ENCODE data around the gene GJB2.

GJB2 gene

DNA sequence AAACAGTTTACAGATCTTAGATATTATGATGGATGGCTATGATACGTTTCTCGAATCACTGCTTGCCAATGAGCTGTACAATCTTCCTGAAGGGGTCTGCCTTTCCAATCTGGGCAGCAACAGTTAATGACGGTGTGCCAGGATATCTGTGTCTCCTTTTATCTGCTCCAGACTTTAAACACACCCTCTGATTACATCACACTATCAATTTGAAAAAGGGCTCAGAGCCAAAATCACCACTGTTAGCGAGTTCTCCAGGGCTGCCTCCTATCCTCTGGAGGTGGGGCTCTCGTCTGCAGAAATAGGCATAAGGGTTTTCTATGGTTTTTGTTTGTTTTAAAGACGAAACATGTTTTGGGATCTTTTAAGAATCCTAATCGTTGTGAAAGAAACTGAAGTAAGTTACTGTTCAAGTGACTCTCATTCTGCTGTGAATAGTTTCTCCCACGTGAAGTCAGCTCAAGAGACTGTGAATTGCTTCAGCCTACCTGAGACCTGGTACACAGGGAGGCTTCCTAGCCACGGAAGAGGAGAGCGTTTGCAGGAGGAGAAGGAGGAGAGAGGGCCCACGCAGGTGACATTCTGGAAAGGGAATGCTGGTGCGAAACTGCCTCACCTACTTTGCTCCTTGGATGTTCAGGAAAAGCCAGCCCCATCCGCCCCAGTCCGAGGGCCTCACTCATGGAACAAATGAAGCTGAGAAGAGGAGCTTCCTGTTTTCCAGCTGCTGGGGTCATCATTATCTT lies 16.7 kb downstream of the GJB2 start:
- Histone ChIP-seq H3K9me3 (replicated peaks; ENCODE audit: low read length) (no peaks in the 10 kb centered on the region), H3K4me1 (ENCODE audit: control insufficient read depth, insufficient read depth, low read length) (peaks cover 11% of the 10 kb centered on the region), H3K9ac (ENCODE audit: low read depth, low read length) (no peak overlapping the region), H3K4me2 (ENCODE audit: low read length) (no peak overlapping the region), H3K27me3 (ENCODE audit: control insufficient read depth, insufficient read depth, low read length) (peaks cover 64% of the 10 kb centered on the region), H3K36me3 (ENCODE audit: insufficient read depth, low read length) (no peaks in the 10 kb centered on the region), H3K4me3 (ENCODE audit: low read length) (no peak overlapping the region)

DNA sequence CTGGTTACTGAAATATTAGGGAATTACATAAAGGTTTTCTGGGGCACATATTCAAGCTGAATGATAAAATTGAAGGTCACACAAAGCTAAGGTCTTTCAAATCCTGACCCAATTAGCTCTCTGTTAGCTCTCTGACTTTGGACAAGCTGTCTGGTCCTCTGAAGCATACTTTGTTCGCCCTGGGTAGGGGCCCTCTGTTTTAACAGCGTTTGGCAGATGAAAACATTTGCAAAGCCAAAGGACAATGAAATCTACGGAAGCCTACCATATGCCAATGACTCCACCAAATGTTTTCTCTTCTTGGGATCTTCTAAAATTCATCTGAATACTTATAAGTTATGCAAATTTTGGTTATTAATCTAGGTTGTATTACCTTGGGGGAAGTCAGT lies 17.3 kb downstream of the GJB2 start:
- Histone ChIP-seq H3K36me3 (ENCODE audit: insufficient read depth, low read length) (no peaks in the 10 kb centered on the region), H3K9ac (ENCODE audit: low read depth, low read length) (no peak overlapping the region), H3K4me3 (ENCODE audit: low read length) (peak overlapping the region; percentile 40), H3K9me3 (replicated peaks; ENCODE audit: low read length) (no peaks in the 10 kb centered on the region), H3K4me1 (ENCODE audit: control insufficient read depth, insufficient read depth, low read length) (peaks cover 11% of the 10 kb centered on the region), H3K27me3 (ENCODE audit: control insufficient read depth, insufficient read depth, low read length) (peaks cover 68% of the 10 kb centered on the region), H3K4me2 (ENCODE audit: low read length) (peak overlapping the region; percentile 77)

DNA sequence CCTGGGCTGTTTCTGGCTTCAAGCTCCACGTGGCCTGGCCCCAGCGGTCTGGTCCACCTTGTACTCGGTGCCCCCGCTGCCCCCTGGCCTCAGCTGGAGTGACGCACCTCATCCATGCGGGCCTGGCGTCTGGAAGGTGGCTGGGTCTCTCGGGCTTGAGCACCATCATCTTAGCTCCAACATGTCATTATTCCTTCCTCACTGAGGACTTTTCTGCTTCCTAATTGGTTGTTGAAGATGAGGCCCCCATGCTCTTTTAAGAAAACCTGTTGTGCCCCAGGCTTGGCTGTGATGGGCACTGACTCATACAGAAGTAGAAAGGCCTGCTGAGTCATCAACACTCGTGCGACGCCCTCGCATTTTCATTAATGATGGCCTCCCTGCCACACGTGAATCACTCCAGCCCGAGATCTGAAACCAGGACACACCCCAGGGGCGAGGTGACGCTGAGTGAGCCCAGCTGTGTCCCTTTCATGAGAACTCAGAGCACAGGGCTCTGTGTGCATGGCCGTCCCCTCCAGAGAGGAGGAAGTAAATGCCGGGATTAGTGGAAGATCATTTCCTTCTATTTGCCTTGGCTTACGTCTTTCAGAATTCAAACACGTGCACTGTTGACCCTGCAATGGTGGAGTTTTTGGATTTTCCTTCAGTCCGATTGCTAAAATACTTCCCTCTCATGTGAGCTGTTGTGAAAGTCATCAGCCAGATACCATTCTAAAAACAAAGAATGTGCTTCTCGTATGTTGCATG lies 17.9 kb downstream of the GJB2 start:
- no peaks in the 10 kb centered on the region for H3K9me3 ChIP-seq (replicated peaks; ENCODE audit: low read length)
- no peaks in the 10 kb centered on the region for H3K36me3 ChIP-seq (ENCODE audit: insufficient read depth, low read length)
- H3K9ac ChIP-seq (ENCODE audit: low read depth, low read length) = no peak overlapping the region
- peaks cover 11% of the 10 kb centered on the region for H3K4me1 ChIP-seq (ENCODE audit: control insufficient read depth, insufficient read depth, low read length)
- H3K4me3 ChIP-seq (ENCODE audit: low read length) = peak overlapping the region; percentile 40
- peaks cover 68% of the 10 kb centered on the region for H3K27me3 ChIP-seq (ENCODE audit: control insufficient read depth, insufficient read depth, low read length)
- H3K4me2 ChIP-seq (ENCODE audit: low read length) = peak overlapping the region; percentile 77

DNA sequence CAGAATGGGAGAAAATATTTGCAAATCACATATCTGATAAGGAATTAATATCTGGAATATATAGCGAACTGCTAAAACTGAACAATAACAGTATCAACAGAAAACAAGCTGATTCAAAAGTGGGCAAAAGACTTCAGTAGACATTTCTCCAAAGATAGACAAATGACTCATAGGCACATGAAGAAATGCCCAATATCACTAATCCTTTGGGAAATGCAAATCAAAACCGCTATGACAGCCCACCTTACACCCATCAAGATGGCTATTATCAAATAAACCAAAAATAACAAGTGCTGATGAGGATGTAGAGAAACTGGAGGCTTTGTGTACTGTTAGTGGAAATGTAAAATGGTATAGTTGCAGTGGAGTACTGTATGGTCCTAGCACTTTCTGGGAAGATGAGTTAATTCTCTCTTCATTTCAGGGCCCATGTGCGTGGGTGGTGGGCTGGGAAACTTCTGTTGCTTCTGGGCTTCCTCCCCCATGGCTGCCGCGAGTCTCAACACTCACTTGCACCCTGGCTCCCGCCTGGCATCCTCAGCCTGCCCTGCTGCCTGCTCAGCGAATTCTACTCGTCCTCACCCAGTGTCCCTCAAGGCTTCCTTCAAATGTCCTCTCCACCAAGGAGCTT lies 19.5 kb downstream of the GJB2 start:
- H3K9ac ChIP-seq (ENCODE audit: low read depth, low read length) = no peak overlapping the region
- no peaks in the 10 kb centered on the region for H3K36me3 ChIP-seq (ENCODE audit: insufficient read depth, low read length)
- H3K4me1 ChIP-seq (ENCODE audit: control insufficient read depth, insufficient read depth, low read length) = peaks cover 11% of the 10 kb centered on the region
- H3K4me3 ChIP-seq (ENCODE audit: low read length) = no peak overlapping the region
- no peak overlapping the region for H3K4me2 ChIP-seq (ENCODE audit: low read length)
- H3K27me3 ChIP-seq (ENCODE audit: control insufficient read depth, insufficient read depth, low read length) = peaks cover 66% of the 10 kb centered on the region
- no peaks in the 10 kb centered on the region for H3K9me3 ChIP-seq (replicated peaks; ENCODE audit: low read length)

DNA sequence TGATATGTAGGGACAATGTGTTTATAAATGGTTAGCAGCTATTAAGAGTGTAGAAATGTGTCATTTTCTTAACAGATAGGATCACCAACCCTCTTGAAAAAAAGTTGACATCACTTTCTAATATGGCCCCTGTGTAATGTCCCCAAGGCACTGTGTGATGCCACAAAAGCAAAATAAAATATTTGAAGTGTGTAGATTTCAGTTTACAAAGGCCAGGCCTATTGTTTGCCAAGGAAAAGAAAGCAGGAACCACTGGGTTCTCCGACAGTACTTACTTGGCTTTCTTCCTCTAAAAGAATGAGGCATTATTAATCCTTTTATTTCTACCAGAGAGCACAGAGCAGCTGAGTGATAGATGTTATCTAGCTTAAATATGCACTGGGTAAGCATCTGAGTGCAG lies 21.4 kb downstream of the GJB2 start:
- Histone ChIP-seq H3K27me3 (ENCODE audit: control insufficient read depth, insufficient read depth, low read length) (peaks cover 66% of the 10 kb centered on the region), H3K36me3 (ENCODE audit: insufficient read depth, low read length) (no peaks in the 10 kb centered on the region), H3K9me3 (replicated peaks; ENCODE audit: low read length) (no peaks in the 10 kb centered on the region), H3K4me3 (ENCODE audit: low read length) (no peak overlapping the region), H3K4me1 (ENCODE audit: control insufficient read depth, insufficient read depth, low read length) (peaks cover 11% of the 10 kb centered on the region), H3K4me2 (ENCODE audit: low read length) (no peak overlapping the region), H3K9ac (ENCODE audit: low read depth, low read length) (no peak overlapping the region)

DNA sequence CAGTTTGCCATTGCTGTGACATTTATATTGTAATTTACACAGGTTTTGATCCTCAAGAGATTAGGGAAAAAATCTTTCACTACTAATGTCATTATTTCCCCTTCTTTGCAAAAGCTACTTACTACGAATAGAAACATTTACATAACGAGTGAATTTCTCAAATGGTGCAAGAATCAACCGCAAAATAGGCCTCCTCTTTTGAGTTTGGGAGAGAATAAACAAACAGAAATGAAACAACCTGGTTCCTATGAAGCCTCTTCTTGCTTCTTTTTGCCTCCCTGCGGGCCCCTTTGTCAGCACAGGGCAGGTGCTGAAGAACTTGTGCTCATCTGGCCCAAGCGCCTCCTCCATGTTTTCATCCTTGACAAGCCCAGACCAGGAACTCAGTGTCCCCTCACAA lies 21.8 kb downstream of the GJB2 start:
- Histone ChIP-seq H3K4me1 (ENCODE audit: control insufficient read depth, insufficient read depth, low read length) (peaks cover 11% of the 10 kb centered on the region), H3K4me3 (ENCODE audit: low read length) (no peak overlapping the region), H3K27me3 (ENCODE audit: control insufficient read depth, insufficient read depth, low read length) (peaks cover 65% of the 10 kb centered on the region), H3K9ac (ENCODE audit: low read depth, low read length) (no peak overlapping the region), H3K36me3 (ENCODE audit: insufficient read depth, low read length) (no peaks in the 10 kb centered on the region), H3K9me3 (replicated peaks; ENCODE audit: low read length) (no peaks in the 10 kb centered on the region), H3K4me2 (ENCODE audit: low read length) (no peak overlapping the region)

DNA sequence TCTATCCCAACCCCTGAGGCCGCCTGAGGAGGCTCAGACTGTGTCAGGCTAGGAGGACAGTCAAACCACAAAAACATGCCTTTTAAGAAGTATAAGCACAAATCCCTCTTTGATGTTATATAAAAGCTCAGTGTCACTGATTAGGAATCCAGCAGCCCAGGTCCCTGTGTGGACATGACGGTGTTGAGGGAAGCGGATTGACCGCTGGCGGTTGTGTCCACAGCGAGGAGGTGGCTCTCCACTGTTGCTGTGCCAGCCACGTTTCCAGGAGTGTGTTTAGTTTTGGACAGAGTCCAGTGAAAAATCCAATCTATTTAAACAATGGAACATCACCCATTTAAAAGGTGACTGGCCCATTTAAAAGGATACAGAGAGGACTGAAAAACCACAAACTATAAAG lies 24.3 kb downstream of the GJB2 start:
- no peak overlapping the region for H3K4me2 ChIP-seq (ENCODE audit: low read length)
- no peak overlapping the region for H3K9ac ChIP-seq (ENCODE audit: low read depth, low read length)

DNA sequence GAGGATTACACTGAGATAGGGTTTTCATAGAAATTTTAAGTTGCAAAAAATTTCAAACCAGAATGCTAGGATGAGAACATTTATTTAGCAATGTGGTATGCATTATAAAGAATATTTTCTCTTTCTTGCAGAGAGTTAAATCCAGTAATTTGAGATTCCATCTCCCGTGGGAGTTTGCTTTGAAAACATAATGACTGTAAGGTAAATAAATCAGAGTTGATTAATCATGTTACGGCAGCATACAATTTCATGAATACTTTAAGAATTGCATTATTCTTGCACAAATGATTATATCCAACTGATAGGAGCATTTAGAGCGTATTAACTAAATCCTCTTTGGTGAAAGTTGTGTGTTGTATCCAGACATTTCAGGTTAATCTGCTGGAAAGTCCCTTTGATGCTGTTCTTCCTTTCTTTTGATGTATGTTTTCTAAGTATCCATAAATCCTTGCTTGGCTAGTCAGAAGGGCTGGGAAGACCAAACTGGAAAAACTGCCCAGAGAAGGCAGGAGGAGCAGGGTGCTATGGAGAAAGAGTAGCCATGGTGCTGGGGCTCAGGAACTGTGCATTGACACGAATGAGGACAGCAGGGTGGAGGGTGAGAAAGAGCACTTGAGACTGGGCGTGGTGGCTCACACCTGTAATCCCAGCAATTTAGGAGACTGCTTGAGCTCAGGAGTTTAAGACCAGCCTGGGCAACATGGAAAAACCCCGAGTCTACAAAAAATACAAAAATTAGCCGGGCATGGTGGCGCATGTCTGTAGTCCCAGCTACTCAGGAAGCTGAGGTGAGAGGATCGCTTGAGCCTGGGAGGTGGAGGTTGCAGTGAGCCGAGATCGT lies 27.1 kb downstream of the GJB2 start:
- Histone ChIP-seq H3K9ac (ENCODE audit: low read depth, low read length) (no peak overlapping the region), H3K4me3 (ENCODE audit: low read length) (no peak overlapping the region), H3K27me3 (ENCODE audit: control insufficient read depth, insufficient read depth, low read length) (peaks cover 63% of the 10 kb centered on the region), H3K4me1 (ENCODE audit: control insufficient read depth, insufficient read depth, low read length) (peaks cover 13% of the 10 kb centered on the region), H3K4me2 (ENCODE audit: low read length) (no peak overlapping the region), H3K9me3 (replicated peaks; ENCODE audit: low read length) (no peaks in the 10 kb centered on the region), H3K36me3 (ENCODE audit: insufficient read depth, low read length) (no peaks in the 10 kb centered on the region)

More for the DNA sequence above, 24.3 kb downstream of the GJB2 start:
- peaks cover 4% of the 10 kb centered on the region for H3K4me1 ChIP-seq (ENCODE audit: control insufficient read depth, insufficient read depth, low read length)
- H3K4me3 ChIP-seq (ENCODE audit: low read length) = no peak overlapping the region
- no peaks in the 10 kb centered on the region for H3K9me3 ChIP-seq (replicated peaks; ENCODE audit: low read length)
- no peaks in the 10 kb centered on the region for H3K36me3 ChIP-seq (ENCODE audit: insufficient read depth, low read length)
- peaks cover 69% of the 10 kb centered on the region for H3K27me3 ChIP-seq (ENCODE audit: control insufficient read depth, insufficient read depth, low read length)

DNA sequence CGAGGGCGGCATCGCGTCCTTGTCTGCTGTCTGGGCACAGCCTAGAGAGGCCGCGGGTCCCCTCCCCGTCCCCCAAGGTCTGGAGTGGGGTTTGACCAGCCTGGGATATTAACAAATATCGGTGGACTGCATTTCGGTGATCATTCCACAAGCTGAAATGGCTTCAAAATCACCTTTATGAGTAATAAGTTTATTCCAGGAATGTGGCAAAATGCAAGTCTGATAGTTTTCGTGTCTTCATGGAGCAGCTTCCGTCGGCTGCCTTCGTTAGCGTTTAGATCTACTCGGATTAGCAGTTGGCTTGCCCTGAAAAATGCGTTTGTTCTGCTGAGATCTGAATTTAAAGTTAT lies 30.8 kb downstream of the GJB2 start:
- Histone ChIP-seq H3K4me2 (ENCODE audit: low read length) (no peak overlapping the region), H3K27me3 (ENCODE audit: control insufficient read depth, insufficient read depth, low read length) (peaks cover 65% of the 10 kb centered on the region), H3K9me3 (replicated peaks; ENCODE audit: low read length) (no peaks in the 10 kb centered on the region), H3K4me3 (ENCODE audit: low read length) (no peak overlapping the region), H3K4me1 (ENCODE audit: control insufficient read depth, insufficient read depth, low read length) (peaks cover 23% of the 10 kb centered on the region), H3K9ac (ENCODE audit: low read depth, low read length) (no peak overlapping the region), H3K36me3 (ENCODE audit: insufficient read depth, low read length) (no peaks in the 10 kb centered on the region)

DNA sequence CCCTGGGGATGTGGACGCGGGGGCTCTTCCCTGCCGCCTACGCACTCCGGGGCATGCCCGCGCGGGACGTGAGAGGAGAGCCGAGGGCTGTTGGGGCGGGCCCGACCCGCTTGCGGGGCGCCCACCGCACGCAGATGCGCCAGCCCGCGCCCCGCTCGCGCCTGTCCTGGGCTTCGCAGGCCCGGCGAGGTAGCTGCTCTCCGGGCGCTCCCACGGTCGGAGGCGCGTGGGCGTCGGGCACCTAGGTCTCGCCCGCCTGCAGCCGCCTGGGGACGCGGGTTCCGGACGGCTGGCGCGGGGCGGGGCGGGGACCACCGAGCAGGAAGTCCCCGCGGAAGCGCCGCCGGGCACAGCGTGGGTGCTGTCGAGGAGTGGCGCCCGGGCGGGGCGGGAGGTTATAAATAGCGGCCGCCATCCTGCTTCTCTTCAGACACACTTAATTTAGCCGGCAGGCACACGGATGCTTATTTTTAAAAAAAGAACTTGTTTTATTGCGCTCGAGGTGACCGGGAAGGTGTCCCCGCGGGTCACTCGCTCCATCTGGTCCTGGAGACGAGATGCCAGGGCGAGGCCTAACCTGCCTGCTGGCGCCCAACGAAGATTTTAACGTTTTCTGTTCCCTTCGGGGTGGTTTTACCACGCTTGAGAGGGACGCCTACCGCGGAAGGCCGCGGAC lies 31.3 kb downstream of the GJB2 start:
- peak overlapping the region; percentile 66 for H3K4me3 ChIP-seq (ENCODE audit: low read length)
- H3K9ac ChIP-seq (ENCODE audit: low read depth, low read length) = no peak overlapping the region
- peaks cover 23% of the 10 kb centered on the region for H3K4me1 ChIP-seq (ENCODE audit: control insufficient read depth, insufficient read depth, low read length)
- H3K36me3 ChIP-seq (ENCODE audit: insufficient read depth, low read length) = no peaks in the 10 kb centered on the region
- H3K4me2 ChIP-seq (ENCODE audit: low read length) = peak overlapping the region; percentile 89
- H3K27me3 ChIP-seq (ENCODE audit: control insufficient read depth, insufficient read depth, low read length) = peaks cover 65% of the 10 kb centered on the region
- H3K9me3 ChIP-seq (replicated peaks; ENCODE audit: low read length) = no peaks in the 10 kb centered on the region
